Measurements from ENCODE around the gene ASIC2.

Gene ASIC2

GRCh38 chr17:33169580-33170285 lies 123.4 kb downstream of the ASIC2 start:
- no peak for TF ChIP-seq POLR2AphosphoS5 (IDR thresholded peaks at IDR 0.05; ENCODE audit: low read depth)
- no peak overlapping the region for H3K27ac ChIP-seq (replicated peaks)
- DNase-seq (ENCODE audit: low read depth in 1 of 2, low spot score in 1 of 2) = no peak
- no peak overlapping the region for H3K4me3 ChIP-seq (replicated peaks; ENCODE audit: insufficient read depth, low read length)
- H3K27me3 ChIP-seq (ENCODE audit: insufficient read depth, poor library complexity, severe bottlenecking) = no peaks in the 10 kb centered on the region

GRCh38 chr17:33167736-33168135 lies 125.4 kb downstream of the ASIC2 start:
- no peak overlapping the region for H3K27ac ChIP-seq (replicated peaks)
- H3K4me3 ChIP-seq (replicated peaks; ENCODE audit: insufficient read depth, low read length) = no peak overlapping the region
- H3K27me3 ChIP-seq (ENCODE audit: insufficient read depth, poor library complexity, severe bottlenecking) = no peaks in the 10 kb centered on the region
- TF ChIP-seq SPI1 (IDR thresholded peaks at IDR 0.05; ENCODE audit: borderline replicate concordance, low read depth) (no peak), REST (IDR thresholded peaks at IDR 0.05; ENCODE audit: insufficient replicate concordance, low read depth) (no peak), GABPA (IDR thresholded peaks at IDR 0.05; ENCODE audit: low read depth) (no peak), CTCF (IDR thresholded peaks at IDR 0.05; ENCODE audit: insufficient read depth, low read length) (no peak), POLR2AphosphoS5 (IDR thresholded peaks at IDR 0.05; ENCODE audit: low read depth) (no peak)
- DNase-seq (ENCODE audit: low read depth in 1 of 2, low spot score in 1 of 2) = no peak

- H3K27ac ChIP-seq (replicated peaks) = no peak overlapping the region
- H3K27me3 ChIP-seq (ENCODE audit: insufficient read depth, poor library complexity, severe bottlenecking) = no peaks in the 10 kb centered on the region
- TF ChIP-seq POLR2AphosphoS5 (IDR thresholded peaks at IDR 0.05; ENCODE audit: low read depth) (no peak), CTCF (IDR thresholded peaks at IDR 0.05; ENCODE audit: insufficient read depth, low read length) (no peak), GABPA (IDR thresholded peaks at IDR 0.05; ENCODE audit: low read depth) (no peak), REST (IDR thresholded peaks at IDR 0.05; ENCODE audit: insufficient replicate concordance, low read depth) (no peak), SPI1 (IDR thresholded peaks at IDR 0.05; ENCODE audit: borderline replicate concordance, low read depth) (no peak)
- H3K4me3 ChIP-seq (replicated peaks; ENCODE audit: insufficient read depth, low read length) = no peak overlapping the region
- no peak for DNase-seq (ENCODE audit: low read depth in 1 of 2, low spot score in 1 of 2)
Measured at GRCh38 chr17:33166472-33166871, 126.6 kb downstream of the ASIC2 start.

- H3K4me3 ChIP-seq (replicated peaks; ENCODE audit: insufficient read depth, low read length) = no peak overlapping the region
- H3K27me3 ChIP-seq (ENCODE audit: insufficient read depth, poor library complexity, severe bottlenecking) = no peaks in the 10 kb centered on the region
- TF ChIP-seq SPI1 (IDR thresholded peaks at IDR 0.05; ENCODE audit: borderline replicate concordance, low read depth) (no peak), REST (IDR thresholded peaks at IDR 0.05; ENCODE audit: insufficient replicate concordance, low read depth) (no peak), CTCF (IDR thresholded peaks at IDR 0.05; ENCODE audit: insufficient read depth, low read length) (no peak), POLR2AphosphoS5 (IDR thresholded peaks at IDR 0.05; ENCODE audit: low read depth) (no peak), GABPA (IDR thresholded peaks at IDR 0.05; ENCODE audit: low read depth) (no peak)
- no peak overlapping the region for H3K27ac ChIP-seq (replicated peaks)
- no peak for DNase-seq (ENCODE audit: low read depth in 1 of 2, low spot score in 1 of 2)
Measured at GRCh38 chr17:33164169-33164881, 128.8 kb downstream of the ASIC2 start.

Data from HL-60 (cell line).